Naive B cell (primary cell): ENCODE results near the gene SLC16A10. TPM values are rescaled to one million over a fixed set of nuclear protein-coding genes. Genes with fewer than 3 reads are reported as not detected.

Experiments
- ATAC-seq, 2 donors: fragments of 150-1000 bp; cut with Tn5 transposase; 2 replicates each; pipeline ENCODE4 v1.10.0; 2021; ENCODE audit warnings: low read depth in 2 of 2, mild to moderate bottlenecking in 2 of 2, moderate library complexity in 2 of 2
- DNase-seq: peaks from one replicate; pipeline ENCODE4 v3.0.0; 2022
- H3K27ac Mint-ChIP-seq, 6 donors: one replicate each; pipeline ENCODE4 v1.8.0; 2020 to 2022; ENCODE audit warnings: mild to moderate bottlenecking in 6 of 6, mixed read lengths in 6 of 6, moderate library complexity in 5 of 6, inconsistent platforms in 2 of 6
- H3K27me3 Mint-ChIP-seq, 3 donors: one replicate each; pipeline ENCODE4 v1.8.0; 2021 to 2022; ENCODE audit warnings: mixed read lengths in 3 of 3, mild to moderate bottlenecking in 1 of 3
- H3K36me3 Mint-ChIP-seq, 2 donors: one replicate each; pipeline ENCODE4 v1.8.0; 2020 to 2022; ENCODE audit warnings: mixed read lengths in 2 of 2, inconsistent platforms in 1 of 2, mild to moderate bottlenecking in 1 of 2
- H3K4me1 Mint-ChIP-seq, 3 donors: one replicate each; pipeline ENCODE4 v1.8.0; 2020 to 2022; ENCODE audit warnings: mixed read lengths in 3 of 3, inconsistent platforms in 1 of 3, mild to moderate bottlenecking in 1 of 3, moderate library complexity in 1 of 3
- H3K4me3 Mint-ChIP-seq, 8 donors: one replicate each; pipeline ENCODE4 v1.8.0; 2020 to 2022; ENCODE audit warnings: mild to moderate bottlenecking in 8 of 8, mixed read lengths in 8 of 8, moderate library complexity in 8 of 8, inconsistent platforms in 2 of 8
- H3K9me3 Mint-ChIP-seq, 7 donors: one replicate each; pipeline ENCODE4 v1.8.0; 2020 to 2022; ENCODE audit warnings: mixed read lengths in 7 of 7, mild to moderate bottlenecking in 5 of 7, inconsistent platforms in 2 of 7, moderate library complexity in 1 of 7
- polyA plus RNA-seq, 6 donors: library from polyadenylated mRNA; unstranded; fragments of 300-500 nt; fragmentation: Illumina TruSeq; gene quantifications; one replicate each; pipeline ENCODE4 v1.2.3, GENCODE V29; 2021; ENCODE audit warnings: low read depth in 6 of 6

The SLC16A10 gene
- polyA plus RNA-seq, 6 donors from 2014 or later = 0.15 to 2.1 (median 0.65) TPM; not detected in 3

- Mint-ChIP-seq H3K36me3 (no peaks in the 10 kb centered on the region), H3K4me1 (peaks cover 5 to 29% (median 16%) of the 10 kb centered on the region in 3 donors), H3K27ac (no peak overlapping the region), H3K27me3 (peaks cover 0 to 10% (median 7%) of the 10 kb centered on the region in 3 donors), H3K4me3 (no peak overlapping the region), H3K9me3 (no peaks in the 10 kb centered on the region)
- ATAC-seq = no peak
- DNase-seq = no peak
Observed at GRCh38 chr6:111256646-111257045, 169.3 kb downstream of the SLC16A10 start.

GRCh38 chr6:111258010-111258409 is 170.7 kb downstream of the SLC16A10 start:
- Mint-ChIP-seq H3K36me3 (no peaks in the 10 kb centered on the region), H3K27ac (peak overlapping the region in 5 of 6 donors; percentile 10 to 84 (median 56)), H3K27me3 (peaks cover 0 to 10% (median 7%) of the 10 kb centered on the region in 3 donors), H3K4me1 (peaks cover 5 to 35% (median 22%) of the 10 kb centered on the region in 3 donors), H3K9me3 (no peaks in the 10 kb centered on the region), H3K4me3 (peak overlapping the region in 3 of 8 donors; percentile 24 to 76 (median 28))
- ATAC-seq = no peak
- DNase-seq = no peak

GRCh38 chr6:111258615-111259088 is 171.3 kb downstream of the SLC16A10 start:
- ATAC-seq = peak; percentile 3 to 15
- peak overlapping the region; percentile 84 to 97 (median 94) for H3K27ac Mint-ChIP-seq

GRCh38 chr6:111259089-111259831 is 172.0 kb downstream of the SLC16A10 start:
- peak overlapping the region; percentile 84 to 97 (median 94) for H3K27ac Mint-ChIP-seq
- peaks cover 0 to 6% of the 10 kb centered on the region in 2 donors for H3K36me3 Mint-ChIP-seq
- no peaks in the 10 kb centered on the region for H3K9me3 Mint-ChIP-seq
- DNase-seq (peak; percentile 99), ATAC-seq (peak; percentile 93 to 94)
- H3K4me1 Mint-ChIP-seq = peaks cover 8 to 35% (median 23%) of the 10 kb centered on the region in 3 donors
- peak overlapping the region; percentile 76 to 94 (median 86) for H3K4me3 Mint-ChIP-seq
- peaks cover 0 to 2% (median under 1%) of the 10 kb centered on the region in 3 donors for H3K27me3 Mint-ChIP-seq

More at GRCh38 chr6:111258615-111259088, 171.3 kb downstream of the SLC16A10 start:
- H3K27me3 Mint-ChIP-seq = peaks cover 0 to 8% (median 6%) of the 10 kb centered on the region in 3 donors
- no peak for DNase-seq
- no peaks in the 10 kb centered on the region for H3K9me3 Mint-ChIP-seq
- H3K36me3 Mint-ChIP-seq = no peaks in the 10 kb centered on the region
- H3K4me3 Mint-ChIP-seq = peak overlapping the region; percentile 76 to 94 (median 86)
- H3K4me1 Mint-ChIP-seq = peaks cover 6 to 35% (median 23%) of the 10 kb centered on the region in 3 donors

- Mint-ChIP-seq H3K9me3 (no peaks in the 10 kb centered on the region), H3K27me3 (no peaks in the 10 kb centered on the region), H3K4me3 (peak overlapping the region; percentile 76 to 94 (median 86)), H3K27ac (peak overlapping the region in 5 of 6 donors; percentile 62 to 95 (median 91)), H3K4me1 (peaks cover 8 to 35% (median 23%) of the 10 kb centered on the region in 3 donors), H3K36me3 (peaks cover 0 to 6% of the 10 kb centered on the region in 2 donors)
- ATAC-seq = no peak
- no peak for DNase-seq
Observed at GRCh38 chr6:111260570-111261298, 173.4 kb downstream of the SLC16A10 start.

- no peak for DNase-seq
- peaks cover 0 to 11% of the 10 kb centered on the region in 2 donors for H3K36me3 Mint-ChIP-seq
- H3K9me3 Mint-ChIP-seq = no peaks in the 10 kb centered on the region
- ATAC-seq = no peak
- peak overlapping the region in 2 of 6 donors; percentile 7 to 59 for H3K27ac Mint-ChIP-seq
- H3K4me1 Mint-ChIP-seq = peaks cover 12 to 45% (median 34%) of the 10 kb centered on the region in 3 donors
- H3K4me3 Mint-ChIP-seq = no peak overlapping the region
- no peaks in the 10 kb centered on the region for H3K27me3 Mint-ChIP-seq
Observed at GRCh38 chr6:111263837-111264236, 176.5 kb downstream of the SLC16A10 start.

- DNase-seq (no peak), ATAC-seq (no peak)
- Mint-ChIP-seq H3K36me3 (peaks cover 0 to 20% of the 10 kb centered on the region in 2 donors), H3K27me3 (no peaks in the 10 kb centered on the region), H3K4me1 (peaks cover 10 to 36% (median 26%) of the 10 kb centered on the region in 3 donors), H3K4me3 (no peak overlapping the region), H3K27ac (peak overlapping the region in 3 of 6 donors; percentile 34 to 81 (median 49)), H3K9me3 (no peaks in the 10 kb centered on the region)
Observed at GRCh38 chr6:111265842-111266241, 178.5 kb downstream of the SLC16A10 start.

- peaks cover 0 to 20% of the 10 kb centered on the region in 2 donors for H3K36me3 Mint-ChIP-seq
- H3K4me1 Mint-ChIP-seq = peaks cover 10 to 32% (median 24%) of the 10 kb centered on the region in 3 donors
- H3K27me3 Mint-ChIP-seq = no peaks in the 10 kb centered on the region
- peak overlapping the region in 3 of 6 donors; percentile 22 to 69 (median 65) for H3K27ac Mint-ChIP-seq
- H3K4me3 Mint-ChIP-seq = no peak overlapping the region
- DNase-seq (no peak), ATAC-seq (no peak)
- no peaks in the 10 kb centered on the region for H3K9me3 Mint-ChIP-seq
Observed at GRCh38 chr6:111266276-111266675, 179.0 kb downstream of the SLC16A10 start.

- H3K36me3 Mint-ChIP-seq = peaks cover 0 to 20% of the 10 kb centered on the region in 2 donors
- H3K27ac Mint-ChIP-seq = peak overlapping the region; percentile 65 to 87 (median 75)
- no peak for ATAC-seq
Observed at GRCh38 chr6:111267764-111268333, 180.5 kb downstream of the SLC16A10 start.

GRCh38 chr6:111269401-111269970 is 182.2 kb downstream of the SLC16A10 start:
- DNase-seq (no peak), ATAC-seq (no peak)
- H3K27ac Mint-ChIP-seq = peak overlapping the region in 1 of 6 donors; percentile 11
- H3K9me3 Mint-ChIP-seq = peaks cover 5 to 16% (median 12%) of the 10 kb centered on the region in 7 donors
- no peaks in the 10 kb centered on the region for H3K27me3 Mint-ChIP-seq
- no peak overlapping the region for H3K4me3 Mint-ChIP-seq
- H3K4me1 Mint-ChIP-seq = peaks cover 7 to 29% (median 17%) of the 10 kb centered on the region in 3 donors
- peaks cover 15 to 26% of the 10 kb centered on the region in 2 donors for H3K36me3 Mint-ChIP-seq

More at GRCh38 chr6:111267764-111268333, 180.5 kb downstream of the SLC16A10 start:
- no peak for DNase-seq
- peaks cover 0 to under 1% (median 0%) of the 10 kb centered on the region in 7 donors for H3K9me3 Mint-ChIP-seq
- H3K27me3 Mint-ChIP-seq = no peaks in the 10 kb centered on the region
- peak overlapping the region in 1 of 8 donors; percentile 38 for H3K4me3 Mint-ChIP-seq
- peaks cover 10 to 25% (median 19%) of the 10 kb centered on the region in 3 donors for H3K4me1 Mint-ChIP-seq

- Mint-ChIP-seq H3K9me3 (peaks cover 7 to 22% (median 18%) of the 10 kb centered on the region in 7 donors), H3K4me3 (no peak overlapping the region), H3K27me3 (no peaks in the 10 kb centered on the region), H3K36me3 (peaks cover 21 to 33% of the 10 kb centered on the region in 2 donors), H3K4me1 (peaks cover 7 to 29% (median 17%) of the 10 kb centered on the region in 3 donors), H3K27ac (no peak overlapping the region)
- DNase-seq (no peak), ATAC-seq (no peak)
Observed at GRCh38 chr6:111270121-111270520, 182.8 kb downstream of the SLC16A10 start.

- Mint-ChIP-seq H3K4me3 (no peak overlapping the region), H3K4me1 (peaks cover 0 to 6% (median 0%) of the 10 kb centered on the region in 3 donors), H3K27me3 (no peaks in the 10 kb centered on the region), H3K27ac (peak overlapping the region in 4 of 6 donors; percentile 26 to 80 (median 38)), H3K36me3 (peaks cover 60 to 64% of the 10 kb centered on the region in 2 donors), H3K9me3 (peaks cover 7 to 37% (median 28%) of the 10 kb centered on the region in 7 donors)
- DNase-seq = no peak
- no peak for ATAC-seq
Observed at GRCh38 chr6:111274593-111275217, 187.4 kb downstream of the SLC16A10 start.
